Choroid plexus epithelial cell (primary cell): Measurements from ENCODE around the gene PGBD1.

Experiments used
- DNase-seq: peaks from one replicate; pipeline ENCODE4 v3.0.0-alpha.2; 2010; ENCODE audit warnings: low read depth
- H3K4me3 ChIP-seq: 2 replicates; pipeline ENCODE4 v1.5.1; 2011; ENCODE audit warnings: low read depth, mild to moderate bottlenecking, control low read depth, low read length, moderate library complexity
- TF ChIP-seq, protein P1 (sequence below): conservative IDR thresholded peaks from 2 replicates; pipeline ENCODE4 v1.5.1; 2011; ENCODE audit warnings: low read depth, mild to moderate bottlenecking, control low read depth, inconsistent platforms, low read length, moderate library complexity

The PGBD1 gene, protein sequence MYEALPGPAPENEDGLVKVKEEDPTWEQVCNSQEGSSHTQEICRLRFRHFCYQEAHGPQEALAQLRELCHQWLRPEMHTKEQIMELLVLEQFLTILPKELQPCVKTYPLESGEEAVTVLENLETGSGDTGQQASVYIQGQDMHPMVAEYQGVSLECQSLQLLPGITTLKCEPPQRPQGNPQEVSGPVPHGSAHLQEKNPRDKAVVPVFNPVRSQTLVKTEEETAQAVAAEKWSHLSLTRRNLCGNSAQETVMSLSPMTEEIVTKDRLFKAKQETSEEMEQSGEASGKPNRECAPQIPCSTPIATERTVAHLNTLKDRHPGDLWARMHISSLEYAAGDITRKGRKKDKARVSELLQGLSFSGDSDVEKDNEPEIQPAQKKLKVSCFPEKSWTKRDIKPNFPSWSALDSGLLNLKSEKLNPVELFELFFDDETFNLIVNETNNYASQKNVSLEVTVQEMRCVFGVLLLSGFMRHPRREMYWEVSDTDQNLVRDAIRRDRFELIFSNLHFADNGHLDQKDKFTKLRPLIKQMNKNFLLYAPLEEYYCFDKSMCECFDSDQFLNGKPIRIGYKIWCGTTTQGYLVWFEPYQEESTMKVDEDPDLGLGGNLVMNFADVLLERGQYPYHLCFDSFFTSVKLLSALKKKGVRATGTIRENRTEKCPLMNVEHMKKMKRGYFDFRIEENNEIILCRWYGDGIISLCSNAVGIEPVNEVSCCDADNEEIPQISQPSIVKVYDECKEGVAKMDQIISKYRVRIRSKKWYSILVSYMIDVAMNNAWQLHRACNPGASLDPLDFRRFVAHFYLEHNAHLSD

DNA sequence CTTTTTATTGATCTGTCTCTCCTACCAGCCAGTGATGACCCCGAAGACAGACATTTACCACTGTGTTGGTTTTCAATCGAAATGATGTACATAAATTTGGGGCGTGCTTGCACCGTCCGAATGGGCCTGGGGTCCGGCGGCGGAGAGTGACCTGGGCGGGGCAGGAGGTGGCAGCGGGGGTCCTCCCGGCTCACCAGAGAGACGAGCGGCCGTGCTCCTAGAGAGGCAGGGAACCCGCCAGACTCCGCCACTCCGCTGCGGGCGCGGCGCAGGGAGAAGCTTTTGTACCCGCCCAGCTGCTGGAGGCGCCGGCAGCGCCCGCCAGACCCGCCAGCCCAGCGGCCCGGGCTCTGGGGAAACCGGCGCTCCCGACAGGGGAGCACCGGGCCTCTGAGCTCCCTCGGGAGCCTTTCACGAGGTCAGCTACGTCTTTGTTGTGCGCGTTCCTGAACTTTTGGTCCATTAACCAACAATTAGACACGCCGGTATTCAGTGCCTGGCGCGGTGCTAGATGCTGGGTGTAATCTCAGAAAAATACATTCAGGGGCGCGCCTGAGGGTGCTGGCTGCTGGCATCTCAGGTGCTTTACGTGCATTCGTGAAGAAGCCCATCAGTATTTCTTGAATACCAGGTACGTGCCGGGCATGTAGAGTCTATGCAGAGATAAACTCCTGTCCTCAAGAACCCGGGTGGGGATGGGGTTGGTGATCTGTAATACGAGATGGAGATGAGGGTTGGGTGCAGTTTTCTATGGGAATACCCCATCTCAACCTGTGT lies at the start of gene PGBD1:
PGBD1 (plus strand) TSS at position 285 of the 777 bp plus-strand sequence. CDS start 2,242 bp downstream, outside the sequence.
- TF ChIP-seq, protein P1, sequence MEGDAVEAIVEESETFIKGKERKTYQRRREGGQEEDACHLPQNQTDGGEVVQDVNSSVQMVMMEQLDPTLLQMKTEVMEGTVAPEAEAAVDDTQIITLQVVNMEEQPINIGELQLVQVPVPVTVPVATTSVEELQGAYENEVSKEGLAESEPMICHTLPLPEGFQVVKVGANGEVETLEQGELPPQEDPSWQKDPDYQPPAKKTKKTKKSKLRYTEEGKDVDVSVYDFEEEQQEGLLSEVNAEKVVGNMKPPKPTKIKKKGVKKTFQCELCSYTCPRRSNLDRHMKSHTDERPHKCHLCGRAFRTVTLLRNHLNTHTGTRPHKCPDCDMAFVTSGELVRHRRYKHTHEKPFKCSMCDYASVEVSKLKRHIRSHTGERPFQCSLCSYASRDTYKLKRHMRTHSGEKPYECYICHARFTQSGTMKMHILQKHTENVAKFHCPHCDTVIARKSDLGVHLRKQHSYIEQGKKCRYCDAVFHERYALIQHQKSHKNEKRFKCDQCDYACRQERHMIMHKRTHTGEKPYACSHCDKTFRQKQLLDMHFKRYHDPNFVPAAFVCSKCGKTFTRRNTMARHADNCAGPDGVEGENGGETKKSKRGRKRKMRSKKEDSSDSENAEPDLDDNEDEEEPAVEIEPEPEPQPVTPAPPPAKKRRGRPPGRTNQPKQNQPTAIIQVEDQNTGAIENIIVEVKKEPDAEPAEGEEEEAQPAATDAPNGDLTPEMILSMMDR = no peak
- peak within 1 kb of the TSS; percentile 70 for H3K4me3 ChIP-seq
- peak; percentile 78 for DNase-seq

DNA sequence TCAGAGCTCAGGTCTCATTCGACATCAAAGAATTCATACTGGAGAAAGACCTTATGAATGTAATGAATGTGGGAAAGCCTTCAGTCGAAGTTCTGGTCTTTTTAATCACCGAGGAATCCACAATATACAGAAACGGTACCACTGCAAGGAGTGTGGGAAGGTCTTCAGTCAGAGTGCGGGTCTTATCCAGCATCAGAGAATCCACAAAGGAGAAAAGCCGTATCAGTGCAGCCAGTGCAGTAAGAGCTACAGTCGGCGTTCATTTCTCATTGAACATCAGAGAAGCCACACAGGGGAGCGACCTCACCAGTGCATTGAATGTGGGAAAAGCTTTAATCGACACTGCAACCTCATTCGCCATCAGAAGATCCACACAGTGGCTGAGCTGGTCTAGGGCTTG lies 48.6 kb upstream of the PGBD1 start:
- TF ChIP-seq, protein P1 = no peak
- no peak overlapping the region for H3K4me3 ChIP-seq
- DNase-seq = no peak

DNA sequence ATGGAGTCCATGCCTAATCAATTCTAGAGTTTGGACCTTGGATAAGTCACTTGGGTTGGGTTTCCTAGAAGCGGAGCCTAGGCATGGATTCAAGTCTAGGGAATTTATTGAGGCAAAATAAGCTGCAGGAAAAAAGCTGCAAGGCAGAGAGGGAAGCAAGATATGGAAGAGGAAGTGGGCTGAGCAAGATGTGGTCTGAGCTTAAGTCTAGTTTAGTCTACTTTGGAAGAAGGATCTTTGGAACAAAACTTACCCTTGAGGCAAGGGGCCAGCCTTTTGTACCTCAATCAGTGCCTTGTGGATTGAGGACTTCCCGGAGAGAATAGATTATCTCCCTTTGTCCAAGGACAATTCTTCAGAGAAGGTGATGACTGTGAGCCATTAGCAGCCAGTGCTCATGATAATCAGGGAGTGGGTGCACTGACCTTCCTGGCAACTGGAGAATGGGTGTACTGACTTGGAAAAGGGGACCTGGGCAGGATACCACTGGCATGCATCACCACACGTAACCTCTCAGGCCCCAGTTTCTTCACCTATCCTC lies 45.4 kb upstream of the PGBD1 start:
- TF ChIP-seq, protein P1 = no peak
- H3K4me3 ChIP-seq = no peak overlapping the region
- DNase-seq = no peak

DNA sequence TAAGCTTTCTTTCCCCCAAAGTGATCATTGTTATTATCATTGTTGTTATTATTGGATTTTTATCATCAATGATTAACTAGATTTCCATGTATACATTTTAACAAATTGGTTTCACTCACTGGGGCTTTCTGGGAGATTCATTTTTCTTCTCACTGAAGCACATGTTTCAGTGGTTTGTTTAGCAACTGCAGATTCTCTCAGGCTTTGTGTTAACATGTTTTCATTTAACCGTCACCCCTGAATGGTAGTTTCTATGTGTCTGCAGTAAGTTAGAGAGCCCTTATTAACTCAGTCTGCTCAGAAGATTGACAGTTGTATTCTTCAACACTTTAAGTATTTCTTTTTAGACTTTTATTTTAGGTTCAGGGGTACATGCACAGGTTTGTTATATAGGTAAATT lies 41.7 kb upstream of the PGBD1 start:
- TF ChIP-seq, protein P1 = no peak
- H3K4me3 ChIP-seq = no peak overlapping the region
- DNase-seq = no peak

DNA sequence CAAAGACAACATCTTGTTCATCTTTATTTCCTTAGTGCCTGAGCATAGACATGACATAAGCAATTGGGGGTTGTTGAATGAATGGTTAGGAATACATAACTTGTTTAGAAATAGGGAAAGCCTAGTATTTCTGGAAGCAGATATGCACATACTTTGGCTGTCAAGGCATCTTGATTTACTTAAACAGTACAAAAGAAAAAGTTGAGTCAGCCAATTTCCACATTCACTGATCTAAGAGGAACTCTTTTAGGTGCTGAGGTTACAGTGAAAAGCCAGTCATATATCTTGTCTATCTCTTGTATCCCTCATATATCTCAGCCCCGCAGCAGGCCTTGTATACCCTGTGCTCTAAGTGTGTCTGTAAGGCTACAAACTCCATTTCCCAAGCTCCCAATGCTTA lies 40.9 kb upstream of the PGBD1 start:
- no peak overlapping the region for H3K4me3 ChIP-seq
- DNase-seq = no peak
- TF ChIP-seq, protein P1 = no peak

DNA sequence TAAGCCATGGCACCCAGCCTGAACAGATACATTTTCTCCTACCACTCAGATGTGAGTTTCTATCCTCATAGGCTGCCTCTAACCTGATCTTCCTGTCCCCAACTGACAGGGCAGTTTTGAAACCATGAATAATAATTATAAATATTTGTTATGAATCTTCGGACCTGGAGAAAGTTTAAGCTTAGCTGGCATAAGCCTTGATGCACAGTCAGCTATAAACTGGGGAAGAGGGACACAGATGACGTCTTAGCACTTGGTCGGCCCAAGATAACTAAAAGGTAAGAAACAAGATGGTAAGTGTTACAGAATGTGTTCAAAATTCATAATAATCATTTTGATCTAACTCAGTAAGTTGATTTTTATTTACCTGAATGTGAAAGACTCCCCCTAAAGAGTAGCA lies 37.4 kb upstream of the PGBD1 start:
- no peak for DNase-seq
- TF ChIP-seq, protein P1 = no peak
- H3K4me3 ChIP-seq = no peak overlapping the region
